GM18511 (cell line): ENCODE results near the gene AS3MT.
"Not testable (repeated sequence)": the region's sequence is repeated elsewhere in the genome, so short reads cannot be mapped to it uniquely, and the experiment has no call there.

Experiments
- ATAC-seq: cut with Tn5 transposase; IDR thresholded peaks from one replicate; pipeline ENCODE4 v1.9.1; 2021; ENCODE audit warnings: mild to moderate bottlenecking, moderate library complexity; ENCODE audit not compliant: unreplicated experiment

The AS3MT gene

GRCh38 chr10:102869258-102870198 lies at the start of gene AS3MT:
AS3MT (plus strand) TSS chr10:102869470; CDS start chr10:102869593, 123 bp downstream.
- ATAC-seq, result no peak

GRCh38 chr10:102820008-102820407 lies 49.3 kb upstream of the AS3MT start:
- ATAC-seq, result not testable (repeated sequence)

- no peak for ATAC-seq
Measured at GRCh38 chr10:102822222-102822621, 47.0 kb upstream of the AS3MT start.

- ATAC-seq, result no peak
Measured at GRCh38 chr10:102824664-102825063, 44.6 kb upstream of the AS3MT start.

- no peak for ATAC-seq
Measured at GRCh38 chr10:102826148-102826796, 43.0 kb upstream of the AS3MT start.

- ATAC-seq, result no peak
Measured at GRCh38 chr10:102827597-102827975, 41.7 kb upstream of the AS3MT start.

- no peak for ATAC-seq
Measured at GRCh38 chr10:102831322-102832071, 37.8 kb upstream of the AS3MT start.

- ATAC-seq, result no peak
Measured at GRCh38 chr10:102832248-102832647, 37.0 kb upstream of the AS3MT start.

GRCh38 chr10:102832987-102833386 lies 36.3 kb upstream of the AS3MT start:
- ATAC-seq, result no peak

- ATAC-seq, result no peak
Measured at GRCh38 chr10:102834143-102834542, 35.1 kb upstream of the AS3MT start.

- peak; percentile 61 for ATAC-seq
Measured at GRCh38 chr10:102835007-102835482, 34.2 kb upstream of the AS3MT start.

- ATAC-seq, result no peak
Measured at GRCh38 chr10:102837230-102837721, 32.0 kb upstream of the AS3MT start, which contains the start of gene CYP17A1. CYP17A1 (minus strand) TSS chr10:102837413; CDS start chr10:102837361, 52 bp downstream.

- not testable (repeated sequence) for ATAC-seq
Measured at GRCh38 chr10:102838276-102838927, 30.9 kb upstream of the AS3MT start.

GRCh38 chr10:102841827-102842345 lies 27.4 kb upstream of the AS3MT start:
- no peak for ATAC-seq

GRCh38 chr10:102843139-102843538 lies 26.1 kb upstream of the AS3MT start:
- not testable (repeated sequence) for ATAC-seq

- ATAC-seq, result not testable (repeated sequence)
Measured at GRCh38 chr10:102844190-102844776, 25.0 kb upstream of the AS3MT start.

- no peak for ATAC-seq
Measured at GRCh38 chr10:102845352-102845902, 23.8 kb upstream of the AS3MT start.

- ATAC-seq, result no peak
Measured at GRCh38 chr10:102850025-102850518, 19.2 kb upstream of the AS3MT start.

GRCh38 chr10:102853237-102853636 lies 16.0 kb upstream of the AS3MT start:
- ATAC-seq, result not testable (repeated sequence)
